ENCODE measurements around the gene CALU.

Gene CALU

GRCh38 chr7:128812514-128813168, 73.5 kb downstream of the CALU start:
- DNase-seq = no peak

DNA sequence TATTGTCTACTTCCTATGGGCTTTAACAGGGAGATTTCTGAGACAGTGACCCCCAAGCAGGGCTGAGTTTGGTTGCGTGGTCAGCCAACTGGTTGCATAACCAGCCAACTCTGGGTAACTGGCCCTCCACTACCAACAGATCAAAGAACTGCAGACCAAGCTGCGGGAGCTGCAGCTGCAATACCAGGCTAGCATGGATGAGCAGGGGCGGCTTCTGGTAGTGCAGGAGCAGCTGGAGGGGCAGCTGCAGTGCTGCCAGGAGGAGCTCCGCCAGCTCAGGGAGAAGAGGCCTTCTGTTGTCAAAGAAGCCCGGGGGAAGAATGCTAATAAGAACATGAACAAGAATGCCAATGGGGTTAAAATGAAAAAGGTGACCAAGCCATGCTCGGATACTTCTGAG, 75.3 kb downstream of the CALU start:
- no peak for DNase-seq

DNA sequence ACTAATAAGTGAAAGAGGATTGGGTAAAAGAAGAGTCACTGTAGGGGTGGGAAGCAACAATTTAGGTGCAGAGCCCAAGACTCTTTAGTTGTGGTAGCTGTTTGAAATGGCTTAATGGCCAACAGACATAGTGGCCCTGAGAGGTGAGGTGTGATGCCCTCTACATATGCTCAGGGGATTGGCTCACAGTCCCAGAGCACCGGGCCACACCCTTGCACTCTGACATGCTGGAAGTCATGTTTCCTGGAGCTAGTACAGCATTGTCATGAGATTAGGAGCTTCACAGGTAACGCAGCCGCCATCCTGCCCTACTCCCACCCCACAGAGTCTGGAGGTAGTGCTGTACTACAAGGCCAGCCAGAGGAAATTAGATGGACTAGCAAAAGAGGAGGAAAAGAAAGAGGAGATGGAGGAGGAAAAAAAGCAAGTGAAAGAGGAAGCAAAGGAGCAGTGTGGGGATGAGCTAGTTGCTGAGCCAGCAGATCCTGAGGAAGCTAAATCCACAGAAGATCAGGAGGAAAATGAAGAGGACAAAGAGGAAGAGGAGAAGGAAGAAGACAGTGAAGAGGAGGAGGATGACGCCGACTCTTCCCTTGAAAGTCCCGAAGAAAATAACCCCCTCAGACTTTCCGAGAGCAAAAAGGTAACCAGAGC, 76.3 kb downstream of the CALU start:
- no peak for DNase-seq

GRCh38 chr7:128818694-128819093, 79.5 kb downstream of the CALU start:
- DNase-seq = no peak

Data from fibroblast of skin of back (primary cell).